Tongue (tissue), 2 donors: ENCODE measurements around the gene FADS1. TPM values are rescaled to one million over a fixed set of nuclear protein-coding genes. Genes with fewer than 3 reads are reported as not detected.

Experiments used
- DNase-seq: peaks from one replicate; pipeline ENCODE4 v3.0.0-alpha.2; 2015
- total RNA-seq: library from RNA; depleted of rRNA; stranded (reverse); fragments of >200 nt; gene quantifications from one replicate; pipeline ENCODE4 v1.2.3, GENCODE V29; 2014

Gene FADS1
- total RNA-seq, 1 donor from 2014 or later, result 17.8 TPM

DNA sequence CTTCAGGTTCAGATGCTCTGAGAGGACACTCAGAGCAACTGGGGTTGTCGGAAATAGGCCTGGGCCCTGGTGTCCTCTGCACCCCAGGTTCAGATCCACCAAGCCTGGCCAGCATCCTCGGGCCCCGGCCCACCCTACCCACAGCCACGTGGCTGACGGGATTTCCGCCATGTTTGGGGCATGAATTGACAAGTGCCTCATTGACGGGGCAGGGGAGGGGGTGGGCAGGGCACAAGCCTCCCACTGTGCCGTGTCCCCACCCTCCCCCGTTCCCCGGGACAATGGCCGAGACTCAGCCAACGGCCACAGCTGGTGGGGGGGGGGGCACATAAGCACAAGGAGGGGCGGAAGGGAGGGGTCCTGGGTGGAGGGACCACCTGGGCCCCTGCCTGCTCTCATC is 55.9 kb downstream of the FADS1 start:
- DNase-seq, result no peak

DNA sequence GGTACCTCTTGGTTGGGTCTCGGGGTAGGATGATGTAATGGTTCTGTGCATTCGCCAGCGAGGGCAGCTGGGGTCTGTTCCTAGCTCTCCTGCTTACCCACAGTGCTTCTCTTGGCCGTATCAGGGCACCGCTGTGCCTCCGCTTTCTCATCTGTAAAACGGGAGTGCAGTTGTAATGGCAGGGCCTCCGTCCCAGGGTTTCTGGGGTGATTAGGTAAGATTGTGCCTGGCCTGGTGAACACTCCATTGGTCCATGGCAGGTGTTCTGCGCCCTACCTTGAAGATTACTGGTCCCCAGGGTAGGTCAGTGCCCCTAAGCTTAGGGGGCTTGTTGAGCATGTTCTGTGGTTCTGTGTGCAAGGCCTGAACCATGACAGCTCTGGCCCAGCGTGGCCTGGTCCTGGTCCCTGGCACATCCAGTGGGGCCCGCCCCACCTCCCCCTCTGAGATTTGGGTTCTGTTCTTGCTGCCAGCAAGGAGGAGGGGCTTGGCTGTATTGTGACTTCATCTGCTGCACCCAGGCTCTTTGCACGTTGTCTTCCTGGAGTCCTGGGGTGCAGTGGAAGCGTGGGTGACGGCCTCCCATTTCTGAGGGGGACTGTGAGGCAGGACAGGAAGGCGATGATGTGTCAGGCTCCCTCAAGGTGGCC is 59.5 kb downstream of the FADS1 start:
- no peak for DNase-seq

DNA sequence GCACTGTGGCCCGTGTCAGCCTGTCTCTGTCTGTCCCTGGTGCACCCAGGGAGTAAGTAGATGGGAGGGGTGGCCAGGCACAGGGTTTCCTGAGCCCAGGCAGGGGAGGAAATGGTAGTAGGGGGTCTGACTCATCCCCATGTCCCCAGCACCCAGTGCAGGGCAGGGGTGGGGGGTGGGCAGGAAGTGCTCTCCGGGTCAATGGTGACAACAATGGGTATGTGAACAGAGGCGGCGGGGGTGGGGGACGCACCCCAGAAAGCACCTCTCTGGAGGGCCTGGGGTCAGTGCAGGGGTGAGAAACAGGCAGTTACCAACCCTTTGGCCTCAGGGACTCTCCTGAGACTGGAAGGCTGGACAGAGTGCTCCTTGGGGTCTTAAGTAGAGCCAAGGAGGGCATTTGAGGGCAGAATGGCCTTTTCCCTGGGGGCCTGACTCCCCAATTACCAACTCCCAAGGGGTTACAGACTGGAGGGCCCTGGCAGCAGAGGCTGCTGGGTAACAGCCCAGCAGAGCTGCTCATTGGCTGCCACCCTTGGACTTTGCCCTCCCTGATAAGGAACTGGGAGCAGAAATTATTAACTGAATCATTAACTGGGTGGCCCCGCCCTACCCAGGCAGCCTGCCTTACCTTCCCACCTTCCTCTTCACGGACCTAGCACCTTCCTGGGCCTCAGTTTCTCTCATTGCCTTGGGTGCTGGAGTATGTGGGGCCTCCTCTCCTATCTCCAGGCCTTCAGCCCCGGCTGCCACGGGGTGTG is 60.2 kb downstream of the FADS1 start:
- DNase-seq, result no peak

DNA sequence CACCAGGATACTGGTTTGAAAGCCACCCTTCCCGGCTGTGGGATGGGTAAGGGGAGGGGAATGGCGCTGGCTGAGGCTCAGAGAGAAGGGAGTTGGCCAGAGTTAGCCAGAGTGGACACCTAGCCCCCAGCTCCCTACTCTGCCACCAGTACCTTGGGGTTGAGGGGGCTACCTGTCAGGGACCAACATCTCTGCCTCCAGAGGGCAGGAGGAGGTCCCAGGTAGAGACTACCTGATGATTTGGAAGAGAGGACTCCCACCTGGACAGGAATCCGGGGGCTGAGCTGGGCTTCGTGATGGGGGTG is 60.7 kb downstream of the FADS1 start:
- DNase-seq, result no peak

DNA sequence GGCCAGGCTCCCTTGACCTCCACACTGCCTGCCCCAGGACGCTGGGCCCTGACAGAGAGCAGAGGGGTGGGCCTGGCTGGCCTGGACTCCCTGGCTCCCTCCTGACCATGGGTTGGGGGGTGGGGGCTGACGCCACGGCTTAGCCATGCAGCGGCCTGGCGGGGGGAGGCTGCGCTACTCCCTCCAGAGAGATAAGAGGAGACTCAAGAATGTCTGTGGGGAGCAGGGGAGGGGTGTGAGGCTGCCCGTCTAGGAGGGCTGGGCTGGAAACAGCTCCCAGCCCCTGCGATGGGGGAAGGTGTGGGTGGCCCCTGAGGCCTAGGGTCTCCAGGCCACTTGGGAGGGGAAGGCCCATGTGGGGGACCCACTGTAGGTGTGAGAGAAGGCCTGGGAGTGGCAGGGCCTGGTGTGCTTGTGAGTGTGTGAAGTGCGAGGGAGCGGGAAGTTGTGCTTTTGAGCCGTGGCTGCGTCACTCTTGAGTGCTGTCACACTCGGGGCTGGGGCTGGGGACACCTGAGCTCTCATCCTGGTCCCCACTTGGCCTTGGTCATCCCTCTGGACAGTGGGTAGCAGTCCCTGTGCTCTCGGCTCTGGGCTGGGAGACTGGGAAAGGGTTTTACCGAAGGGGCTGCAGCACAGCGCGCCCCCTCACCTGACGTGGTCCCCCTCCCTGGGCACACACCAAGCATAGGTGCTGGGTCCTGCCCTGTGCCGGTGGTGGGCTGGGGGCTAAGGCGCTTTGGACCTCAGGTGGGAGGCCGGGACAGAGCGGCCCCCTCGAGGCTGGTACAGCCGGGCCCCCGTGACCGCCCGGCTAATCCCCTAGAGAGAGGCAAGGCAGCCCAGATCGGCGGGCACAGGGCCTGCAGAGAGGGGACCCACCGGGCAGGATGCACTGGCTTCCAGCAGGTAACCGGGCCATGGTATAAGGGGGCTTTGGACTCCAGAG is 62.0 kb downstream of the FADS1 start:
- no peak for DNase-seq

DNA sequence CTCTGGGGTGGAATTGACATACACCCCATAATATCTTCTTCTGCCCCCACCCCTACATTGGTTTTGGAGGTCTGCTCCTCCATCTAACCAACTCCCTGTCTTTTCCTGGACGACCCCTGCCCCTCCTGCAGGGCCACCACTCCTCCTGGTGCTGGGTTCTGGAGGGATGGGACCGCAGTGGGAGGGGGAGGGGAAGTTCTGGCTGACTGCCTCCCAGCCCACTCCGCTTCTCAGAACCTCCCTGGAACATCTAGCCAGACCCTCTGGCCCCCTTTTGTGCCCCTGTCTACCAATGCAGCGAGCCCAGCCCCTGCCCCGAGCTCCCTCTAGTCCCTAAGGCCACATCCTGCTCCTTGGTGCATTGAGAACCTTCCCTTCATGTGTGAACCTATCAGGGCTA is 63.1 kb downstream of the FADS1 start:
- no peak for DNase-seq

DNA sequence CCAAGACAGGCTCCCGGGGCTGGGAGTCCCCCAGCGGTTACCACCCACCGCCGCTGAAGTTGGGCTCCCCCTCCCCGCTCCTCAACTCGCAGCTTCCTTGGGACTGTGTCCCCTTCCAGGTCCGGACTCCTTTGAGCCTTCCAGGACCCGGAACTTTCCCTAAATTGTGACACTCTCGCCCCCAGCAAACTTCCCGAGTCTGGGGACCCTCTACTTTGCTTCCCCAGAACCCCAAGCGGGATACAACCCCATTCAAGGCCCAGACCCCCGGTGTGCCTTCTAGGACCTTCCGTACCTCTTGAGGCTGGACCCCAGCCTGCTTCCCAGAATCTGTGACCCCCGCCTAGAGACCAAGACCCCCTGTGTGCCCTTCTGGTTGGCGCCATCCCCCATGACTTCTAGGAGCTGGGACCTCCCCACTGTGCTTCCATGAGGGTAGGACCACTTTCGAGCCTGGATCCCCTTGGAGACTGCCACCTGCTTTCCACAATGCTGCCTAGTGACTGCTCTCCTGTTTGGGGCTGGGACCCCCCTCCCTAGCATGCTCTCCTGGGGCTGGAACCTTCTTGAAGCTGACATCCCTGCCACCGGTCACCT is 63.8 kb downstream of the FADS1 start:
- no peak for DNase-seq

DNA sequence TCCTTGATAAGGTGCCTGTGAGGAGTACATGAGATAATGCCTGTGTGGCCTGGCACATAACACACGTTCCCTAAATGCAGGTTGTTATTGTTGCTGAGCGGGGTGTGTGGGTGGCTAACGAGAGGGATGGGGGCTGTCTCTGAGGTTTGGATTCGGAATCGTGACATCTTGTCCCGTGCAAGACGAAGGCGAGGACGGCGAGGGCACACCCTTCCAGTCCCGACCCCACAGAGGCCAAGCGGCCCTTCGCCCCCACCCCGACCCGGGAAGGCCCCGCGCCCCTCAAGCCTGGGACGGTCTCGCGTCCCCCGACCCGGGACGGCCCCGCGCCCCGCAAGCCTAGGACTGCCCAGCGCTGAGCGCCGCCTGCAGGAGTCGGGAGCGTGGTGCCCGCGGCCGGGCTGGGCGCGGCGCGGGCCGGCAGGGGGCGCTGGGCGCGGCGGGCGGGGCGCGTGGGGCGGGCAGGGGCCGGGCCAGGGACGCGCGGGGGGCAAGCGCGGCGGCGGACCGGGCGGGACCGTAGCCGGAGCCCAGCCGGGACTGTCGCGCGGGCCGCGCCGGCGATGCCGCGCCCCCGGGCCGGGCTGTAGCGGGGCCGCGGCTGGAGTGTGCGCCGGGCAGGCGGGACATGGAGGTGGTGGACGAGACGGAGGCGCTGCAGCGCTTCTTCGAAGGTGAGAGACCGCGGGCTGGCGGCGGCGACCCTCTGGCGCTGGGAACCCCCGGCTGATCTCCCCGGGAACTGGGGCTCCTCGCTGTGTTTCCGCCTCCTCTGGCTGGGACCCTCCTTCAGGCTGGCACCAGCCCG is 64.5 kb downstream of the FADS1 start, which contains the start of gene MYRF:
TSS of gene MYRF (plus strand) at position 520 of the 808 bp plus-strand sequence. CDS start at position 629, 109 bp downstream.
- DNase-seq, result peak; percentile 65

DNA sequence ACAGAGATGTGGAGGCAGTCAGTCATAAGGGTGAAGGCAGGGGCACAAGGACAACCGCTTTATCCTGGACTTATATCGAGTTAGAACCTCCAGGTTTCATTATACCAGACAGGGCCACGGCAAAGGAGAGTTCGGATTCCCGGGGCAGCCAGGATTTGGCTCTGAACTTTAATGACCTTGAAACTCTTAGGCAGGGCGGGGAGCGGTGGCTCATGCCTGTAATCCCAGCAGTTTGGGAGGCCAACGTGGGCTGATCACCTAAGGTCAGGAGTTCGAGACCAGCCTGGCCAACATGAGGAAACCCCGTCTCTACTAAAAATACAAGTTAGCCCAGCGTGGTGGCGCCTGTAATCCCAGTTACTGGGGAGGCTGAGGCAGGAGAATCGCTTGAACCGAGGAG is 65.4 kb downstream of the FADS1 start:
- no peak for DNase-seq

DNA sequence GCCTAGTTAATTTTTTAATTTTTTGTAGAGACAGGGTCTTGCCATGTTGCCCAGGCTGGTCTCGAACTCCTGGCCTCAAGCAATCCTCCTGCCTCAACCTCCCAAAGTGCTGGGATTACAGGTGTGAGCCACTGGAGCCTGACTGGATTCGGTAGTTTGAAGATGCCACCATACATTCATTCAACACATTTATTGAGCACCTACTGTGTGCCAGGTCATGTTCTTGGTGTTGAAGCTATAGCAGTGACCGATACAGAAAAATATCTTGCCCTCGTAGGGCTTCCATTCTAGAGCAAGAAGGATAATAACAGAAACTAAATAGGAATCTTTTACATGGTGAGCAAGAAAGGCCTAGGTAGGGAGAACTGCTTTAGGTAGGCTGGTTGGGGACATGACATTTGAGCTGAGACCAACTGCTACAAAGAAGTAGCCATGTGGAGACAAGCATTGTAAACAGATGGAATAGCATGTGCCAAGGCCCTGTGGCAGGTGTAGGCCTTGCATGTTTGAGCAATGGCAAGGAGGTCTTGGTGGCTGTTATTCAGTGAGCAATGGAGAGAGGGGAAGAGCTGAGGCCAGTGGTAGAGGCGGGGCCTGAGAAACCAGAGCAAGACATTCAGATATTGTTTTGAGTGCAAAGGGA is 66.1 kb downstream of the FADS1 start:
- no peak for DNase-seq

Other genes starting within 250 kb of the FADS1 start
- gene SYT7, start 235.9 kb downstream of the FADS1 start, total RNA-seq, result 6.5 TPM
- gene DAGLA, start 136.6 kb downstream of the FADS1 start, total RNA-seq, result 4.1 TPM
- gene MYRF, start 64.4 kb downstream of the FADS1 start, total RNA-seq, result 1.4 TPM
- gene TMEM258, start 24.4 kb downstream of the FADS1 start, total RNA-seq, result 27.2 TPM
- 19.3 TPM for gene FEN1, start 24.1 kb downstream of the FADS1 start, total RNA-seq
- gene FADS2, start 11.3 kb upstream of the FADS1 start, total RNA-seq, result 39.6 TPM
- gene FADS3, start 74.5 kb upstream of the FADS1 start, total RNA-seq, result 27.2 TPM
- gene RAB3IL1, start 100.6 kb upstream of the FADS1 start, total RNA-seq, result 19.6 TPM
- 3.3 TPM for gene BEST1, start 133.3 kb upstream of the FADS1 start, total RNA-seq
- gene FTH1, start 150.6 kb upstream of the FADS1 start, total RNA-seq, result 714 TPM